ENCODE data around the gene FBXO40.

GRCh38 chr3:121662742-121663141 lies 69.6 kb downstream of the FBXO40 start:
- TF ChIP-seq HCFC1 (IDR thresholded peaks at IDR 0.05; ENCODE audit: low read depth, low read length) (no peak), NCOA1 (CRISPR knock-in tag; IDR thresholded peaks at IDR 0.05) (no peak), NKX3-1 (CRISPR knock-in tag; IDR thresholded peaks at IDR 0.05) (no peak), PCBP1 (IDR thresholded peaks at IDR 0.05; ENCODE audit: borderline replicate concordance, low read depth, low read length) (no peak), SAFB2 (CRISPR knock-in tag; IDR thresholded peaks at IDR 0.05; ENCODE audit: borderline replicate concordance, low read depth) (no peak)

Data from HepG2 (cell line).